WERI-Rb-1 (cell line): ENCODE measurements around the gene DERA.
A peak's percentile ranks its signal among the peaks of the same experiment; 100 is the strongest.
"Not testable (repeated sequence)": the region's sequence is repeated elsewhere in the genome, so short reads cannot be mapped to it uniquely, and the experiment has no call there.

Experiments
- DNase-seq: peaks from one replicate; pipeline ENCODE4 v3.0.0-alpha.2; 2020
- H3K27ac ChIP-seq: fragments of 250-450 bp; sonication (Bioruptor Pico); 2 replicates; pipeline ENCODE4 v1.5.1; 2020; ENCODE audit warnings: mild to moderate bottlenecking, moderate library complexity
- H3K27me3 ChIP-seq: fragments of 250-450 bp; sonication (Bioruptor Pico); 2 replicates; pipeline ENCODE4 v1.5.1; 2021; ENCODE audit warnings: mild to moderate bottlenecking, low read depth, moderate library complexity; ENCODE audit not compliant: insufficient read depth, severe bottlenecking
- H3K36me3 ChIP-seq: fragments of 250-450 bp; sonication (Bioruptor Pico); 2 replicates; pipeline ENCODE4 v1.5.1; 2020; ENCODE audit warnings: mild to moderate bottlenecking, moderate library complexity
- H3K4me3 ChIP-seq: 2 replicates; pipeline ENCODE4 v1.5.1; 2011; ENCODE audit warnings: low read depth, mild to moderate bottlenecking, control low read depth, low read length
- H3K9me3 ChIP-seq: fragments of 250-450 bp; sonication (Bioruptor Pico); 2 replicates; pipeline ENCODE4 v1.5.1; 2021; ENCODE audit warnings: mild to moderate bottlenecking, moderate library complexity; ENCODE audit not compliant: severe bottlenecking
- CTCF ChIP-seq: IDR thresholded peaks from 2 replicates; pipeline ENCODE4 v1.5.1; 2011; ENCODE audit warnings: low read depth, mild to moderate bottlenecking, control low read depth, inconsistent platforms, low read length

Gene DERA

GRCh38 chr12:15896867-15897266 lies 14.3 kb upstream of the DERA start:
- no peak for DNase-seq
- no peaks in the 10 kb centered on the region for H3K9me3 ChIP-seq
- TF ChIP-seq CTCF = no peak
- no peaks in the 10 kb centered on the region for H3K27me3 ChIP-seq
- peaks cover 77% of the 10 kb centered on the region for H3K36me3 ChIP-seq
- H3K27ac ChIP-seq = no peak overlapping the region
- H3K4me3 ChIP-seq = no peak overlapping the region

GRCh38 chr12:15897433-15897832 lies 13.7 kb upstream of the DERA start:
- no peak for DNase-seq
- H3K27ac ChIP-seq = no peak overlapping the region

GRCh38 chr12:15899282-15899870 lies 11.8 kb upstream of the DERA start:
- Histone ChIP-seq H3K27me3 (no peaks in the 10 kb centered on the region), H3K4me3 (no peak overlapping the region), H3K27ac (no peak overlapping the region), H3K9me3 (no peaks in the 10 kb centered on the region), H3K36me3 (peaks cover 78% of the 10 kb centered on the region)
- TF ChIP-seq CTCF = 0 out of 2 replicates have a peak, but pooled peaks have one; percentile 25
- DNase-seq = no peak

More at GRCh38 chr12:15897433-15897832, 13.7 kb upstream of the DERA start:
- H3K4me3 ChIP-seq = no peak overlapping the region
- no peaks in the 10 kb centered on the region for H3K9me3 ChIP-seq
- peaks cover 77% of the 10 kb centered on the region for H3K36me3 ChIP-seq
- no peak for TF ChIP-seq CTCF
- H3K27me3 ChIP-seq = no peaks in the 10 kb centered on the region

- no peaks in the 10 kb centered on the region for H3K9me3 ChIP-seq
- no peaks in the 10 kb centered on the region for H3K27me3 ChIP-seq
- DNase-seq = no peak
- no peak overlapping the region for H3K27ac ChIP-seq
- no peak for TF ChIP-seq CTCF
- no peak overlapping the region for H3K4me3 ChIP-seq
- H3K36me3 ChIP-seq = peaks cover 65% of the 10 kb centered on the region
Measured at GRCh38 chr12:15904378-15904920, 6.7 kb upstream of the DERA start.

- Histone ChIP-seq H3K27me3 (no peaks in the 10 kb centered on the region), H3K27ac (peak overlapping the region; percentile 99), H3K4me3 (peak overlapping the region; percentile 96), H3K9me3 (no peaks in the 10 kb centered on the region), H3K36me3 (peaks cover 13% of the 10 kb centered on the region)
- no peak for TF ChIP-seq CTCF
- no peak for DNase-seq
Measured at GRCh38 chr12:15910468-15910863, 666 bp upstream of the DERA start.

- peak overlapping the region; percentile 96 for H3K4me3 ChIP-seq
- H3K36me3 ChIP-seq, DNase-seq, H3K9me3 ChIP-seq, H3K27me3 ChIP-seq: not testable (repeated sequence)
- H3K27ac ChIP-seq = peak overlapping the region; percentile 99
Measured at GRCh38 chr12:15911931-15912330, 799 bp downstream of the DERA start.

GRCh38 chr12:15914131-15914530 lies 3.0 kb downstream of the DERA start:
- DNase-seq, H3K27ac ChIP-seq, H3K27me3 ChIP-seq, H3K9me3 ChIP-seq, H3K4me3 ChIP-seq, H3K36me3 ChIP-seq: not testable (repeated sequence)
